H1 (cell line): ENCODE data around the gene STXBP5L. TPM values are rescaled to one million over a fixed set of nuclear protein-coding genes. Genes with fewer than 3 reads are reported as not detected.

ENCODE experiments used
- CTCF ChIA-PET: fragments of 300-600 bp; sonication (Branson Sonifier 250); formaldehyde crosslinking; loops from one replicate; lab custom pipeline; 2021; ENCODE audit not compliant: partially characterized antibody; lab: Charles Lee
- POLR2A ChIA-PET: fragments of 300-600 bp; sonication (Branson Sonifier 250); formaldehyde crosslinking; loops from one replicate; lab custom pipeline; 2021; ENCODE audit warnings: inconsistent platforms; ENCODE audit not compliant: partially characterized antibody; lab: Charles Lee
- DNase-seq, 2 experiments: peaks; one replicate each; pipeline versions ENCODE4 v3.0.0 to v3.0.0-alpha.2; 2010 to 2022; ENCODE audit warnings: low spot score in 2 of 2, low read depth in 1 of 2, mixed read lengths in 1 of 2
- FAIRE-seq: peaks from 2 replicates; lab custom pipeline; 2011; peaks lifted over from hg19 to GRCh38; lab: Jason Lieb, UNC
- H2AFZ ChIP-seq: 2 replicates; pipeline ENCODE4 v1.8.1; 2012; ENCODE audit warnings: low read length, inconsistent platforms
- H2AK5ac ChIP-seq: 2 replicates; pipeline ENCODE4 v1.6.1; 2013; ENCODE audit warnings: low read depth, low read length
- H2BK120ac ChIP-seq: replicated peaks from 2 replicates; pipeline ENCODE3; 2013; ENCODE audit warnings: low read depth, low read length, inconsistent platforms
- H2BK12ac ChIP-seq: 2 replicates; pipeline ENCODE4 v1.6.1; 2013; ENCODE audit warnings: low read depth, low read length
- H2BK15ac ChIP-seq: 2 replicates; pipeline ENCODE4 v1.6.1; 2013; ENCODE audit warnings: low read length
- H2BK20ac ChIP-seq: 2 replicates; pipeline ENCODE4 v1.6.1; 2013; ENCODE audit warnings: low read length
- H2BK5ac ChIP-seq: 2 replicates; pipeline ENCODE4 v1.6.1; 2013; ENCODE audit warnings: low read depth, low read length
- H3K14ac ChIP-seq: 2 replicates; pipeline ENCODE4 v1.6.1; 2013; ENCODE audit warnings: inconsistent platforms; ENCODE audit not compliant: insufficient read length
- H3K18ac ChIP-seq: 2 replicates; pipeline ENCODE4 v1.6.1; 2013; ENCODE audit warnings: low read length; ENCODE audit errors: extremely low read depth
- H3K23ac ChIP-seq: 2 replicates; pipeline ENCODE4 v1.6.1; 2013; ENCODE audit warnings: inconsistent platforms; ENCODE audit not compliant: insufficient read length
- H3K23me2 ChIP-seq: 2 replicates; pipeline ENCODE4 v1.6.1; 2013; ENCODE audit warnings: low read depth, low read length
- H3K27ac ChIP-seq: 2 replicates; pipeline ENCODE4 v1.6.1; 2011; ENCODE audit warnings: low read depth, low read length, inconsistent platforms
- H3K27me3 ChIP-seq, 4 experiments: replicated peaks in 1 of 4; 1 replicate in 1 of 4; 2 replicates in 3 of 4; pipeline versions ENCODE4 v1.6.1 to v1.8.1; 2011 to 2013; ENCODE audit warnings: low read length in 3 of 4, mild to moderate bottlenecking in 3 of 4, inconsistent platforms in 2 of 4, mixed read lengths in 2 of 4, moderate library complexity in 1 of 4; ENCODE audit not compliant: control insufficient read depth in 3 of 4, insufficient read depth in 3 of 4; ENCODE audit errors: extremely low read depth in 1 of 4
- H3K36me3 ChIP-seq, 4 experiments: 2 replicates each; pipeline versions ENCODE4 v1.6.1 to v1.8.1; 2011 to 2013; ENCODE audit warnings: mild to moderate bottlenecking in 4 of 4, low read length in 3 of 4, moderate library complexity in 2 of 4, control low read depth in 1 of 4, inconsistent platforms in 1 of 4; ENCODE audit not compliant: insufficient read depth in 4 of 4, control insufficient read depth in 2 of 4
- H3K4ac ChIP-seq: replicated peaks from 2 replicates; pipeline ENCODE3; 2013; ENCODE audit warnings: low read length, low read depth, mixed read lengths, inconsistent platforms; ENCODE audit not compliant: insufficient read length
- H3K4me1 ChIP-seq, 4 experiments: replicated peaks in 1 of 4; 1 replicate in 1 of 4; 2 replicates in 3 of 4; pipeline versions ENCODE4 v1.6.1 to v1.8.1; 2011 to 2013; ENCODE audit warnings: low read length in 3 of 4, inconsistent platforms in 2 of 4, mixed read lengths in 1 of 4; ENCODE audit not compliant: insufficient read depth in 4 of 4, control insufficient read depth in 3 of 4
- H3K4me2 ChIP-seq, 2 experiments: 2 replicates each; pipeline versions ENCODE4 v1.6.1 to v1.8.1; 2011 to 2013; ENCODE audit warnings: low read depth in 2 of 2, low read length in 2 of 2, control low read depth in 1 of 2, inconsistent platforms in 1 of 2, mild to moderate bottlenecking in 1 of 2; ENCODE audit not compliant: insufficient read depth in 1 of 2
- H3K4me3 ChIP-seq, 4 experiments: fragments of 200-600, 300-600 bp in 1 of 4; sonication (generic), shearing (Covaris generic), sonication (Bioruptor Twin) in 1 of 4; 2 replicates each; pipeline versions ENCODE4 v1.5.1 to v1.8.1; 2011 to 2016; ENCODE audit warnings: low read length in 4 of 4, low read depth in 3 of 4, control low read depth in 2 of 4, inconsistent platforms in 2 of 4, mild to moderate bottlenecking in 2 of 4, mixed read lengths in 1 of 4, moderate library complexity in 1 of 4; ENCODE audit not compliant: insufficient read depth in 2 of 4; ENCODE audit errors: extremely low read depth in 1 of 4
- H3K56ac ChIP-seq: replicated peaks from 2 replicates; pipeline ENCODE3; 2013; ENCODE audit warnings: low read depth, mild to moderate bottlenecking, mixed read lengths, low read length, inconsistent platforms; ENCODE audit not compliant: insufficient read length
- H3K79me1 ChIP-seq: 2 replicates; pipeline ENCODE4 v1.6.1; 2013; ENCODE audit warnings: low read depth, low read length, control low read depth
- H3K79me2 ChIP-seq, 2 experiments: 2 replicates each; pipeline versions ENCODE4 v1.6.1 to v1.8.1; 2012 to 2013; ENCODE audit warnings: low read length in 2 of 2, mild to moderate bottlenecking in 2 of 2, inconsistent platforms in 1 of 2; ENCODE audit not compliant: insufficient read depth in 2 of 2, control insufficient read depth in 1 of 2
- H3K9ac ChIP-seq, 4 experiments: replicated peaks in 1 of 4; 1 replicate in 1 of 4; 2 replicates in 3 of 4; pipeline versions ENCODE4 v1.6.1 to v1.8.1; 2011 to 2013; ENCODE audit warnings: low read depth in 3 of 4, low read length in 3 of 4, control low read depth in 2 of 4, mild to moderate bottlenecking in 2 of 4, moderate library complexity in 2 of 4, inconsistent platforms in 1 of 4; ENCODE audit errors: extremely low read depth in 1 of 4
- H3K9me3 ChIP-seq, 2 experiments: 2 replicates each; pipeline versions ENCODE4 v1.6.1 to v1.8.1; 2012 to 2013; ENCODE audit warnings: mild to moderate bottlenecking in 2 of 2, moderate library complexity in 2 of 2, control low read depth in 1 of 2, inconsistent platforms in 1 of 2, low read depth in 1 of 2, low read length in 1 of 2, mixed read lengths in 1 of 2; ENCODE audit not compliant: insufficient read depth in 2 of 2
- H4K20me1 ChIP-seq, 2 experiments: replicated peaks in 1 of 2; 2 replicates each; pipeline versions ENCODE3 to v1.8.1; 2011 to 2013; ENCODE audit warnings: inconsistent platforms in 2 of 2, low read length in 2 of 2, mild to moderate bottlenecking in 1 of 2; ENCODE audit not compliant: insufficient read depth in 2 of 2, control insufficient read depth in 1 of 2
- H4K5ac ChIP-seq: 2 replicates; pipeline ENCODE4 v1.6.1; 2013; ENCODE audit warnings: low read length, low read depth, mixed read lengths, inconsistent platforms; ENCODE audit not compliant: insufficient read length
- H4K8ac ChIP-seq: 2 replicates; pipeline ENCODE4 v1.8.0; 2013; ENCODE audit warnings: mild to moderate bottlenecking, moderate library complexity, low read length, inconsistent platforms; ENCODE audit not compliant: insufficient read depth; ENCODE audit errors: extremely low read depth
- H4K91ac ChIP-seq: replicated peaks from 2 replicates; pipeline ENCODE3; 2013; ENCODE audit warnings: low read length, mixed read lengths, inconsistent platforms; ENCODE audit not compliant: insufficient read length
- RAD21 ChIP-seq, 2 experiments: IDR thresholded peaks in 1 of 2; conservative IDR thresholded peaks in 1 of 2; 2 replicates each; pipeline ENCODE4 v1.6.1; 2011; ENCODE audit warnings: low read depth in 2 of 2, low read length in 2 of 2, improper control_type of control experiment in 1 of 2, inconsistent platforms in 1 of 2, mild to moderate bottlenecking in 1 of 2, moderate library complexity in 1 of 2
- RBBP5 ChIP-seq: IDR thresholded peaks from 2 replicates; pipeline ENCODE4 v1.7.1; 2012; ENCODE audit warnings: low read depth, mild to moderate bottlenecking, inconsistent platforms, low read length, moderate library complexity, borderline replicate concordance
- TAF1 ChIP-seq: IDR thresholded peaks from 2 replicates; pipeline ENCODE4 v1.6.1; 2011; ENCODE audit warnings: mild to moderate bottlenecking, low read depth, low read length
- WGBS, 2 experiments: shearing (Covaris generic) in 1 of 2; methylation state at CpG; one replicate each; pipeline versions ENCODE4 v1.1.6 to v1.1.7; 2013 to 2015; ENCODE audit warnings: low lambda C conversion rate in 2 of 2, mixed read lengths in 2 of 2, inconsistent platforms in 1 of 2, low coverage in 1 of 2, missing lambda C conversion rate in 1 of 2; ENCODE audit not compliant: insufficient replicate concordance in 2 of 2, insufficient coverage in 1 of 2, insufficient read length in 1 of 2; ENCODE audit errors: extremely low coverage in 1 of 2, missing lambda C conversion rate in 1 of 2; 5-methylcytosine and 5-hydroxymethylcytosine counted together
- polyA plus RNA-seq, 7 experiments: library from polyadenylated mRNA; depleted of rRNA in 3 of 7; stranded (reverse) in 5 of 7; unstranded in 2 of 7; fragments of >200 nt in 5 of 7; fragments of 200-250 nt in 2 of 7; gene quantifications; 1 replicate in 5 of 7; 2 replicates in 1 of 7; 4 replicates in 1 of 7; pipeline versions ENCODE4 v1.2.1 to v1.2.3, GENCODE V29; 2011 to 2013; ENCODE audit warnings: missing spikeins in 2 of 7, mixed read lengths in 2 of 7
- total RNA-seq: library from RNA; stranded (reverse); fragmentation: NEBNext Ultra II Directional; extraction: Animal tissue kit (Norgen Biotek cat#: 25700); gene quantifications from 2 replicates; pipeline ENCODE4 v1.2.1, GENCODE V29; 2021

The STXBP5L gene
- total and polyA plus RNA-seq, 2 of the 8 experiments (the other 6 are each of a cell fraction or from before 2014, with no cell fraction given) = 2.0 to 6.0 TPM

DNA sequence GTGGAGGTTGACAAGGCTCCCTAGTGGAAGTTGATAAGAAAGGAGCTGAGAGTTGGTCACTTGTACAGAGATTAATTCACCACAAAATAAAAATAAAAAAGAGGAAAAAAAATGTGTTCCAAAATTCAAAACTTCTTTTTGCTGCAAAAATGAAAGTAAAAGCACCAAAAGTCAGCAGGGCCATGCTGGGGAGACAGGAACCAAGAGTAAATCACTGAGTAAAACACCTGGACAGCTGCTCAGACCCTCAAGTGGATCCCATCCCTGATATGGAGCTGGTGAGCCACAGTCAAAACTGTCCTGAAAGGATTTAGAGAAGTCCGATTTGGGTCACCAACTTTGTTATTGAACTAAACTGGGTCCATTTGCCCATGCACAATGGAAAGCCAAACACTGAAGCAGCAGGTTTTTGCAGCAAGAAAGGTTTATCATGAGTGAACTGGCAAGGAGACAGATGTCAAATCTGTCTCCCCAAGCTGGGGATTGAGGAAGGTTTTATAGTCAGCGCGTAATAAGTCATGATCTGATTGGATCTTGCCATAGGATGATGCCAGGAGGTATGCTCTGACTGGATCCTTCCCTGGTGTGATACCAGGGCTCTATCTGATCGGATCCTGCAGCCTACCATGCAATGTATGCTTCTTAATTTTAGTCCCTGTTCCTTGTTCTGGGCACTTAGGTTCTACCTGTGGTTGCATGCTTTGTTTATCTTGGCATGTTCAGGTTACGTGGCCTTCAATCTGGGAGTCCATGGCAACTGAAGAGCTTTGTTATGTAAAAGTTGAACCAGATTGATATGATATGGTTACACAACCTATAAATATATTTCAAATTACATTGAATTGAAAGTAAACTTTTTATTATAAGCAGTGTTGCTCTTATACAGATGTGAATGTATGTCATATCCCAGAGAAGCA is 324.6 kb downstream of the STXBP5L start:
- Histone ChIP-seq H2AFZ (no peak overlapping the region), H2BK20ac (no peak overlapping the region), H3K27ac (no peak overlapping the region), H3K23me2 (no peaks in the 10 kb centered on the region), H3K79me2 (no peaks in the 10 kb centered on the region), H3K36me3 (no peaks in the 10 kb centered on the region), H3K9me3 (no peaks in the 10 kb centered on the region), H4K20me1 (no peaks in the 10 kb centered on the region), H2BK15ac (no peak overlapping the region), H3K23ac (no peak overlapping the region), H3K4me1 (peaks cover 0 to 3% (median 0%) of the 10 kb centered on the region in 4 experiments; a peak in 1 of 7 replicates), H3K27me3 (no peaks in the 10 kb centered on the region), H2BK12ac (no peak overlapping the region), H4K8ac (no peak overlapping the region), H3K9ac (peak overlapping the region in 1 of 4 experiments; percentile 49; a peak in 1 of 7 replicates), H4K91ac (no peak overlapping the region), H3K18ac (no peak overlapping the region), H3K4me2 (no peak overlapping the region), H4K5ac (no peak overlapping the region), H2BK120ac (no peak overlapping the region), H2BK5ac (no peak overlapping the region), H2AK5ac (no peak overlapping the region), H3K56ac (no peak overlapping the region), H3K4ac (no peak overlapping the region), H3K14ac (no peak overlapping the region), H3K4me3 (no peak overlapping the region), H3K79me1 (no peaks in the 10 kb centered on the region)
- WGBS, 2 experiments = 89% methylated on average over 5 of the region's 5 CpGs; no CpG with 5 or more reads in 1 of the 2 experiments
- POLR2A ChIA-PET = no interaction called here
- FAIRE-seq (no peak), DNase-seq (no peak)
- TF ChIP-seq RAD21 (IDR thresholded peaks at IDR 0.05 in 1 of 2, conservative IDR thresholded peaks at IDR 0.05 in 1 of 2; ENCODE audit: low read depth in 2 of 2, low read length in 2 of 2) (0 out of 4 replicates have a peak, but pooled peaks of 1 of the 2 experiments have one; percentile 2), TAF1 (no peak), RBBP5 (no peak)
- CTCF ChIA-PET = interaction anchor here (0.7 to 1.4 kb wide), 4 partner anchors 8 to 53 kb away, joined by 3 to 4 read pairs (median 3); no protein-coding TSS in a partner anchor
